ENCODE data around the gene ELAC1.

- no peak for TF ChIP-seq CTCF (IDR thresholded peaks at IDR 0.05)
- TF ChIP-seq POLR2A (IDR thresholded peaks at IDR 0.05), result no peak
Observed at GRCh38 chr18:50933684-50934083, 34.2 kb upstream of the ELAC1 start.

Data from esophagus squamous epithelium (tissue), 4 donors.